Measurements from ENCODE around the gene PCNX3.

Gene PCNX3

DNA sequence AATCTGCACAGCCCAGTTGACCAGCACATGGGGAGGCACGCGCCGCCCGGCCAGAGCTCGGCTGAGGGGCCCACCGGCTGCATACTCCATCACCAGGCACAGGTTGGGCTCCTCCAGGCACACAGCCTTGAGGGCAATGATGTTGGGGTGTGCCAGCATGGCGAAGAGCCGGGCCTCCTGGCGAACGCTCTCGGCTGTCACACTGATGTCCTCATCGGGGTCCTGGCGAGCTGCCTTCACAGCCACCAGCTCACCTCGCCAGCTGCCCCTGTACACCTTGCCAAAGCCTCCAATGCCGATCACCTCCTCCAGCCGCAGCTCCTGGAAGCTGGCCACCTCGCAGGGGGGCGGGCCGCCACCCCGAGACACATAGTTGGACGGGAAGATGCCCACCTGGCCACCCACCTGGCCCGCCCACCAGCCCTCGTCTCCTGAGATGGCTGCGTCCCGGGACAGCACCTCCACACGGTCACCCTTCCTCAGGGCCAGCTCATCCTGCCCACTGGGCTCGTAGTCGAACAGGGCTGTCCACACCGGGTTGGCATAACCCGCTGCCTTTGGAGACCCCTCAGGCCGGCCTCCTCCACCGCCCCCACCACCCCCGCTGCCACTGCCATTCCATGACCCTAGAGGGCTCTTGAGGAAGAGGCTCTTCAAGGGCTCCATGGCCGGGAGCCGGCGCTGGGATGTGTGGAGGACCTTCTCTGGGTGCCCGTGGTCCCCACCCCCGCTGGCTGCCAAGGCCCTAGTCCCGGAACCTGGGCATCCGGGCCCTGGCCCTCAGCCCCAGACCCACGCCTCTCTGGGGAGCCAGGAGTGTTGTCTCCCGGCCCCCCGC is 2.3 kb upstream of the PCNX3 start:
- peak overlapping the region; percentile 68 for H3K9ac ChIP-seq (ENCODE audit: low read depth, low read length)
- peak overlapping the region; percentile 88 for H3K4me3 ChIP-seq (ENCODE audit: low read depth, low read length)
- H3K27me3 ChIP-seq (ENCODE audit: control insufficient read depth, insufficient read depth, low read length) = no peaks in the 10 kb centered on the region
- H3K27ac ChIP-seq (ENCODE audit: low read depth, low read length) = peak overlapping the region; percentile 94
- H3K4me1 ChIP-seq (ENCODE audit: control insufficient read depth, insufficient read depth, low read length) = no peaks in the 10 kb centered on the region; the same call in 1 of the 2 replicates
- peaks cover 31% of the 10 kb centered on the region for H3K36me3 ChIP-seq (ENCODE audit: control insufficient read depth, insufficient read depth, low read length)
- H3K9me3 ChIP-seq (ENCODE audit: control insufficient read depth, insufficient read depth, low read length) = no peaks in the 10 kb centered on the region

GRCh38 chr11:65615950-65616574 is 486 bp downstream of the PCNX3 start:
- H3K27me3 ChIP-seq (ENCODE audit: control insufficient read depth, insufficient read depth, low read length) = no peaks in the 10 kb centered on the region
- H3K4me1 ChIP-seq (ENCODE audit: control insufficient read depth, insufficient read depth, low read length) = no peaks in the 10 kb centered on the region; the same call in 1 of the 2 replicates
- H3K36me3 ChIP-seq (ENCODE audit: control insufficient read depth, insufficient read depth, low read length) = peaks cover 50% of the 10 kb centered on the region
- H3K27ac ChIP-seq (ENCODE audit: low read depth, low read length) = peak overlapping the region; percentile 94
- H3K4me3 ChIP-seq (ENCODE audit: low read depth, low read length) = peak overlapping the region; percentile 88
- no peaks in the 10 kb centered on the region for H3K9me3 ChIP-seq (ENCODE audit: control insufficient read depth, insufficient read depth, low read length)
- 0 out of 2 replicates have a peak overlapping the region, but pooled peaks have one; percentile 28 for H3K9ac ChIP-seq (ENCODE audit: low read depth, low read length)

DNA sequence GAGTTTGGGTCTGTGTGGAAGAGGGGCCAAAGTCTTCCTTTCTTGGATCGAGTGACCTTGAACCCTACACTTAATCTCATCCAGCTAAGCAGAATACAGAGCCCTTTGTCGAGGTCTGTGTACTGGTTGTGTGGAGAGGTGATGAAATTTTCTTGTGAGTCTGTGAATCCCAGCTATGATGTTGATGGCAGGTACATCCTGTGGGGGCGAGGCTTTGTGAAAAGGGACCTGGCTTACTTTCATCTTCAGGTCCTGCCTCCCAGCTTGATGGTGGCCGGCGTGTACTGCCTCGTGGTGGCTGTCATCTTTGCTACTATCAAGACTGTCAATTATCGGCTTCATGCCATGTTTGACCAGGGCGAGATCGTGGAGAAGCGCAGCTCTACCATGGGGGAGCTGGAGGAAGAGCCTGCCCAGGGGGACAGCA is 1.0 kb downstream of the PCNX3 start:
- Histone ChIP-seq H3K27ac (ENCODE audit: low read depth, low read length) (no peak overlapping the region), H3K9me3 (ENCODE audit: control insufficient read depth, insufficient read depth, low read length) (no peaks in the 10 kb centered on the region), H3K4me3 (ENCODE audit: low read depth, low read length) (peak overlapping the region; percentile 88), H3K9ac (ENCODE audit: low read depth, low read length) (0 out of 2 replicates have a peak overlapping the region, but pooled peaks have one; percentile 4), H3K36me3 (ENCODE audit: control insufficient read depth, insufficient read depth, low read length) (peaks cover 55% of the 10 kb centered on the region), H3K4me1 (ENCODE audit: control insufficient read depth, insufficient read depth, low read length) (no peaks in the 10 kb centered on the region; the same call in 1 of the 2 replicates), H3K27me3 (ENCODE audit: control insufficient read depth, insufficient read depth, low read length) (no peaks in the 10 kb centered on the region)

DNA sequence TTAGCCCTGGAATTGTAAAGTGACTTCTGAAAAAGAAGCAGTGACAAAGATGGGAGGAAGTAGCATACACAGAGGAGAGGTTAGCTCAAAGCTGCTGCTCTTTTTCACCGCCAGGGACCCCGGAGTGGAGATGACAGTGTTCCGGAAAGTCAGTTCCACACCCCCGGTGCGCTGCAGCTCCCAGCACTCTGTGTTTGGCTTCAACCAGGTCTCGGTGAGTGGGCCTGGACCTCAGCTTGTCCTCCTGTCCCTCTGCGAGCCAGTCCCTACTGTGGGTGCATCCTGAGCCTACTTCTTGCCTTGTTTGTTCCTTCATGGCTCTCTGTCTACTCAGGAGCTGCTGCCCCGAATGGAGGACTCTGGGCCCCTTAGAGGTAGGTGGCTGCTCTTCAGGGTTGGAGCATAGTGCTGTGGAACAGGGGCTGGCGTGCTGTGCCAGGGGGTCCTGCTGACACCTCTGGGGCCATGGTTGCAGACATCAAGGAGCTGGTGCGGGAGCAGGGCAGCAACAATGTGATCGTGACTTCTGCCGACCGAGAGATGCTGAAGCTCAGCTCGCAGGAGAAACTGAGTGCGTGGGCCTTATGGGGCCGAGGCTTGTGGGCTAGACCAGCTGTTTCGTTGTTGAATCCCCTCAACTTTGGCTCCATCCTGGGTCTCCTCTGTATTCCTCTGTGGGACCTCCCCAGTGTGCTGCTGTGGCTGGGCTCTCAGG is 1.7 kb downstream of the PCNX3 start:
- H3K27ac ChIP-seq (ENCODE audit: low read depth, low read length) = no peak overlapping the region
- peaks cover 59% of the 10 kb centered on the region for H3K36me3 ChIP-seq (ENCODE audit: control insufficient read depth, insufficient read depth, low read length)

GRCh38 chr11:65617990-65618751 is 2.6 kb downstream of the PCNX3 start:
- Histone ChIP-seq H3K4me3 (ENCODE audit: low read depth, low read length) (no peak overlapping the region), H3K27ac (ENCODE audit: low read depth, low read length) (no peak overlapping the region), H3K27me3 (ENCODE audit: control insufficient read depth, insufficient read depth, low read length) (no peaks in the 10 kb centered on the region), H3K36me3 (ENCODE audit: control insufficient read depth, insufficient read depth, low read length) (peaks cover 58% of the 10 kb centered on the region), H3K4me1 (ENCODE audit: control insufficient read depth, insufficient read depth, low read length) (no peaks in the 10 kb centered on the region), H3K9me3 (ENCODE audit: control insufficient read depth, insufficient read depth, low read length) (no peaks in the 10 kb centered on the region), H3K9ac (ENCODE audit: low read depth, low read length) (no peak overlapping the region)

More for the DNA sequence above, 1.7 kb downstream of the PCNX3 start:
- Histone ChIP-seq H3K9ac (ENCODE audit: low read depth, low read length) (no peak overlapping the region), H3K9me3 (ENCODE audit: control insufficient read depth, insufficient read depth, low read length) (no peaks in the 10 kb centered on the region), H3K27me3 (ENCODE audit: control insufficient read depth, insufficient read depth, low read length) (no peaks in the 10 kb centered on the region), H3K4me1 (ENCODE audit: control insufficient read depth, insufficient read depth, low read length) (no peaks in the 10 kb centered on the region), H3K4me3 (ENCODE audit: low read depth, low read length) (0 out of 2 replicates have a peak overlapping the region, but pooled peaks have one; percentile 88)

- no peak overlapping the region for H3K9ac ChIP-seq (ENCODE audit: low read depth, low read length)
- no peaks in the 10 kb centered on the region for H3K9me3 ChIP-seq (ENCODE audit: control insufficient read depth, insufficient read depth, low read length)
- no peak overlapping the region for H3K4me3 ChIP-seq (ENCODE audit: low read depth, low read length)
- H3K27me3 ChIP-seq (ENCODE audit: control insufficient read depth, insufficient read depth, low read length) = no peaks in the 10 kb centered on the region
- H3K36me3 ChIP-seq (ENCODE audit: control insufficient read depth, insufficient read depth, low read length) = peaks cover 64% of the 10 kb centered on the region
- H3K4me1 ChIP-seq (ENCODE audit: control insufficient read depth, insufficient read depth, low read length) = no peaks in the 10 kb centered on the region
- H3K27ac ChIP-seq (ENCODE audit: low read depth, low read length) = no peak overlapping the region
Measured at GRCh38 chr11:65618763-65619162, 3.2 kb downstream of the PCNX3 start.

DNA sequence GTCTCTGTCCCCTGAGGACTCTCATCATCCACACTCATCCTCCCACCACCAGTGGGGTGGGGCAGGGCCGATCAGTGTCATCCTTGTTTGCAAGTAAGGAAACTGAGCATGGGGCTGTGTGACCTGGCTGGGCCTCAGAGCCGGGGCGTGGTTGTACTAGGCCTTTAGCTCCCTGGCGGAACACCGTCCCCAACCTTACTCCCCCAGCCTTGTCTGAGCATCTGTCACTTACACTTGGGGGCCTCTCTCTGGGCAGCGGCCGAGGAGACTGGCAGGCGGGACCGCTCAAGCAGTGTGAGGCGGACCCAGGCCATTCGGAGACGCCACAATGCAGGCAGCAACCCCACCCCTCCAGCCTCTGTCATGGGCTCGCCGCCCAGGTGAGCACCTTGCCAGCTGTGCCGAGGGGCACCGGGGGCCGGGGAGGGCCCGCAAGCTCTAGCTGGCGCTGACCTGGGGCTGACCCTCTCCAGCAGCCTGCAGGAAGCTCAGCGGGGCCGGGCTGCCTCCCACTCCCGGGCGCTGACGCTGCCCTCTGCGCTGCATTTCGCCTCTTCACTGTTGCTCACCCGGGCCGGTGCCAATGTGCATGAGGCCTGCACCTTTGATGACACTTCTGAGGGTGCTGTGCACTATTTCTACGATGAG is 3.8 kb downstream of the PCNX3 start:
- H3K9me3 ChIP-seq (ENCODE audit: control insufficient read depth, insufficient read depth, low read length) = no peaks in the 10 kb centered on the region
- no peaks in the 10 kb centered on the region for H3K4me1 ChIP-seq (ENCODE audit: control insufficient read depth, insufficient read depth, low read length)
- H3K9ac ChIP-seq (ENCODE audit: low read depth, low read length) = no peak overlapping the region
- H3K27me3 ChIP-seq (ENCODE audit: control insufficient read depth, insufficient read depth, low read length) = no peaks in the 10 kb centered on the region
- H3K4me3 ChIP-seq (ENCODE audit: low read depth, low read length) = no peak overlapping the region
- no peak overlapping the region for H3K27ac ChIP-seq (ENCODE audit: low read depth, low read length)
- H3K36me3 ChIP-seq (ENCODE audit: control insufficient read depth, insufficient read depth, low read length) = peaks cover 70% of the 10 kb centered on the region

GRCh38 chr11:65620666-65621065 is 5.1 kb downstream of the PCNX3 start:
- no peaks in the 10 kb centered on the region for H3K4me1 ChIP-seq (ENCODE audit: control insufficient read depth, insufficient read depth, low read length)

GRCh38 chr11:65621460-65621859 is 5.9 kb downstream of the PCNX3 start:
- Histone ChIP-seq H3K9ac (ENCODE audit: low read depth, low read length) (no peak overlapping the region), H3K36me3 (ENCODE audit: control insufficient read depth, insufficient read depth, low read length) (peaks cover 89% of the 10 kb centered on the region), H3K9me3 (ENCODE audit: control insufficient read depth, insufficient read depth, low read length) (no peaks in the 10 kb centered on the region), H3K27ac (ENCODE audit: low read depth, low read length) (no peak overlapping the region), H3K27me3 (ENCODE audit: control insufficient read depth, insufficient read depth, low read length) (no peaks in the 10 kb centered on the region), H3K4me3 (ENCODE audit: low read depth, low read length) (no peak overlapping the region), H3K4me1 (ENCODE audit: control insufficient read depth, insufficient read depth, low read length) (no peaks in the 10 kb centered on the region)

More at GRCh38 chr11:65620666-65621065, 5.1 kb downstream of the PCNX3 start:
- H3K9ac ChIP-seq (ENCODE audit: low read depth, low read length) = no peak overlapping the region
- no peaks in the 10 kb centered on the region for H3K27me3 ChIP-seq (ENCODE audit: control insufficient read depth, insufficient read depth, low read length)
- no peak overlapping the region for H3K4me3 ChIP-seq (ENCODE audit: low read depth, low read length)
- no peaks in the 10 kb centered on the region for H3K9me3 ChIP-seq (ENCODE audit: control insufficient read depth, insufficient read depth, low read length)
- peaks cover 81% of the 10 kb centered on the region for H3K36me3 ChIP-seq (ENCODE audit: control insufficient read depth, insufficient read depth, low read length)
- no peak overlapping the region for H3K27ac ChIP-seq (ENCODE audit: low read depth, low read length)

DNA sequence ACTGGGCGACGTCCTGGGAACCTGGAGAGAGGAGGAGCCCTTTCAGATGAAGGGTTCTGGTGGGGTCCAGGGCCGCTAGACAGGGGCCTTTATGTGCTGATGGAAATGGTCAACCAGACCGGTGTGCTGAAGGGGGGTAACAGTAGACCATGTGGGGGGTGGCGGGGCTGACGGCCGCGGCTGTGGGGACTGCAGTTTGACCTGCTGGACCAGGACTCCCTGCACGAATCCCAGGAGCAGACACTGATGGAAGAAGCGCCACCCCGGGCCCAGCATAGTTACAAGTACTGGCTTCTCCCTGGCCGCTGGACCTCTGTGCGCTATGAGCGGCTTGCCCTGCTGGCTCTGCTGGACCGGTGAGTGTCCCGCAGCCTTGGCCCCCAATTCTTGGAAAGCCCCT is 6.4 kb downstream of the PCNX3 start:
- Histone ChIP-seq H3K27ac (ENCODE audit: low read depth, low read length) (no peak overlapping the region), H3K36me3 (ENCODE audit: control insufficient read depth, insufficient read depth, low read length) (peaks cover 93% of the 10 kb centered on the region), H3K4me1 (ENCODE audit: control insufficient read depth, insufficient read depth, low read length) (no peaks in the 10 kb centered on the region)

More for the DNA sequence above, 6.4 kb downstream of the PCNX3 start:
- H3K9me3 ChIP-seq (ENCODE audit: control insufficient read depth, insufficient read depth, low read length) = no peaks in the 10 kb centered on the region
- H3K4me3 ChIP-seq (ENCODE audit: low read depth, low read length) = no peak overlapping the region
- H3K27me3 ChIP-seq (ENCODE audit: control insufficient read depth, insufficient read depth, low read length) = no peaks in the 10 kb centered on the region
- H3K9ac ChIP-seq (ENCODE audit: low read depth, low read length) = no peak overlapping the region
